ENCODE results near the gene CADPS.

Gene CADPS

DNA sequence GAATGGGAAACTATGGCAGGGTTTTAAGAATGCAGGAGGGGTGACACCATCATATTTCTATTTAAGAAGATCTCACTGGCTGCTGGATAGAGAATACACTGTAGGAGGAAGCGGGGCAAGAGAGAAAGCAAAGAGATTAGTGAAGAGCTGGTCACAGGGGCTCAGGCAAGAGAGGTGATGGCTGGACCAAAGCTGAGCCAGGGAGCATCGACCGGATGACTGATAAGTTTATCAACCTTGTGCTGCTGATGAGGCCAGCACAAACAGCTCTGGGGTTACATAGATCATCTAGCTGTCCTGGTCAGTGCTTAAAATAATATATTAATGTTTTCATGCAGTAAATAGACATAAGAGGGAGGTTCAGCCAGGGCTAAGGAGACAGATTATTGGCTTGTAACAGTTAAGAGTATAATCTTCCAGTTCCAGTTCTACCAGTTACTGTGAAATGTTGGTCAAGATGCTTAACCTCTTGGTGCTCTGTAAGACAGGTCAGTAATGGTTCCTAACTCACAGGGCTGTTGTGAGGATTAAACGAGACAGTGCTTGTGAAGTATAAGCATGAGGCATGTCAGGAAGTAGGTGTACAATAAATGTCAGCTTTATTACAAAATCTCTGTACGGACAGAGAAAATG is 300.8 kb downstream of the CADPS start:
- TF ChIP-seq, protein P1, sequence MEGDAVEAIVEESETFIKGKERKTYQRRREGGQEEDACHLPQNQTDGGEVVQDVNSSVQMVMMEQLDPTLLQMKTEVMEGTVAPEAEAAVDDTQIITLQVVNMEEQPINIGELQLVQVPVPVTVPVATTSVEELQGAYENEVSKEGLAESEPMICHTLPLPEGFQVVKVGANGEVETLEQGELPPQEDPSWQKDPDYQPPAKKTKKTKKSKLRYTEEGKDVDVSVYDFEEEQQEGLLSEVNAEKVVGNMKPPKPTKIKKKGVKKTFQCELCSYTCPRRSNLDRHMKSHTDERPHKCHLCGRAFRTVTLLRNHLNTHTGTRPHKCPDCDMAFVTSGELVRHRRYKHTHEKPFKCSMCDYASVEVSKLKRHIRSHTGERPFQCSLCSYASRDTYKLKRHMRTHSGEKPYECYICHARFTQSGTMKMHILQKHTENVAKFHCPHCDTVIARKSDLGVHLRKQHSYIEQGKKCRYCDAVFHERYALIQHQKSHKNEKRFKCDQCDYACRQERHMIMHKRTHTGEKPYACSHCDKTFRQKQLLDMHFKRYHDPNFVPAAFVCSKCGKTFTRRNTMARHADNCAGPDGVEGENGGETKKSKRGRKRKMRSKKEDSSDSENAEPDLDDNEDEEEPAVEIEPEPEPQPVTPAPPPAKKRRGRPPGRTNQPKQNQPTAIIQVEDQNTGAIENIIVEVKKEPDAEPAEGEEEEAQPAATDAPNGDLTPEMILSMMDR (IDR thresholded peaks at IDR 0.05; ENCODE audit: low read depth, low read length) = no peak
- H3K4me3 ChIP-seq (ENCODE audit: low read depth, low read length) = no peak overlapping the region

DNA sequence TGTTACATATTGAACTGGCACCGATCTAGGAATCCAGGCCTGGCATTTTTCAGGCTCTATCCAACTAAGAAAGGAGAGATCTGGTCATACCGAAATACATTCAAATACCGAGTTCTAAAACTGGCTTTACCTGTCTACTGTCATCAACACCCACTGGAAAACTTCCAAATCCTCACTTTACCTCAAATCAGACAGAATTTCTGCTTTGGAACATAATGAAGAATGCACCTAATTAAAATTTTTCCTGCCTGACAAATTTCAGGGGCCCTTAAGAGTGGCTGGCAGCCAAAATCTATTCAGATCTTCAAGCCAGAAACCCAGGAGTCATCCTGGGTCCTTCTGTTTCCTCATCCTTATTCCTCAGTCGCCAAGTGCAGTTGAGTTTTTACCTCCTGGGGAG is 303.3 kb downstream of the CADPS start:
- no peak overlapping the region for H3K4me3 ChIP-seq (ENCODE audit: low read depth, low read length)
- TF ChIP-seq, protein P1 (IDR thresholded peaks at IDR 0.05; ENCODE audit: low read depth, low read length) = no peak

DNA sequence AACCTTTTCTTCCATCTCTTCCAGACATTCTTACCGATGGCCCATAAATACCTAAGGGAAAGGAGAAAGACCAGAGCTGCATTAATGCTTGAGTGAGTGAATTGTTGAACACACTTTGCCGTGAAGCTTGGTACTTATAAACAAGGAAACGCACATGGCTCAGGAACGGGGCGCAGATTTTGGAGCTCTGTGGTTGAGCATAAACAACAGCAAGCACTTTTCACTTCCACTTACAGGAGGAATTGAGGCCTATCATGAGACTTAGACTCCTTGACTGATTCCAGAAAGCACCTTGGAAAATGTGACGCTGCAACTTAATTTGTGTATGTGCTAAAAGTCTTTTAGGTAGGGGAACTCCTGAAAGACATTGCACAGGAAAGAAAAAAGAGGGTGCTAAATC is 304.3 kb downstream of the CADPS start:
- TF ChIP-seq, protein P1 (IDR thresholded peaks at IDR 0.05; ENCODE audit: low read depth, low read length) = no peak
- H3K4me3 ChIP-seq (ENCODE audit: low read depth, low read length) = no peak overlapping the region

DNA sequence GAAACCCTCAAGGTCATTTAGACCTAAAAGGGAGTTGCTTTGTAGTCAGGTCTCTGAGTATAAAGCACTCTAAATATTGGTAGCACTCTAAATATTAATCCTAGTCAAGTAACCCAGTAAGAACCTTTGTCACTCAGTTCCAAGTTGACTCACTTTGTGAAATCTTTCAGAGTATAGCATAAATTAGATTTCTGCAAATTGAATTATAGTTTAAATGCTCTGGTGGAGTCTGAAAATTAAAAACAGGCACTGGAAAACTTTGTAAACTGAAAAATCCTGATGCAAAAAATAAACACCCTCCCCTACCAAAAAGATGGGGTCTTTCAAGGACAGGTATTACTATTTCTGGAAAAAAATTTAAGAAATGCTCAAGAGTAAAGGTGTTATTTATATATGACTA is 305.6 kb downstream of the CADPS start:
- no peak overlapping the region for H3K4me3 ChIP-seq (ENCODE audit: low read depth, low read length)
- TF ChIP-seq, protein P1 (IDR thresholded peaks at IDR 0.05; ENCODE audit: low read depth, low read length) = no peak

DNA sequence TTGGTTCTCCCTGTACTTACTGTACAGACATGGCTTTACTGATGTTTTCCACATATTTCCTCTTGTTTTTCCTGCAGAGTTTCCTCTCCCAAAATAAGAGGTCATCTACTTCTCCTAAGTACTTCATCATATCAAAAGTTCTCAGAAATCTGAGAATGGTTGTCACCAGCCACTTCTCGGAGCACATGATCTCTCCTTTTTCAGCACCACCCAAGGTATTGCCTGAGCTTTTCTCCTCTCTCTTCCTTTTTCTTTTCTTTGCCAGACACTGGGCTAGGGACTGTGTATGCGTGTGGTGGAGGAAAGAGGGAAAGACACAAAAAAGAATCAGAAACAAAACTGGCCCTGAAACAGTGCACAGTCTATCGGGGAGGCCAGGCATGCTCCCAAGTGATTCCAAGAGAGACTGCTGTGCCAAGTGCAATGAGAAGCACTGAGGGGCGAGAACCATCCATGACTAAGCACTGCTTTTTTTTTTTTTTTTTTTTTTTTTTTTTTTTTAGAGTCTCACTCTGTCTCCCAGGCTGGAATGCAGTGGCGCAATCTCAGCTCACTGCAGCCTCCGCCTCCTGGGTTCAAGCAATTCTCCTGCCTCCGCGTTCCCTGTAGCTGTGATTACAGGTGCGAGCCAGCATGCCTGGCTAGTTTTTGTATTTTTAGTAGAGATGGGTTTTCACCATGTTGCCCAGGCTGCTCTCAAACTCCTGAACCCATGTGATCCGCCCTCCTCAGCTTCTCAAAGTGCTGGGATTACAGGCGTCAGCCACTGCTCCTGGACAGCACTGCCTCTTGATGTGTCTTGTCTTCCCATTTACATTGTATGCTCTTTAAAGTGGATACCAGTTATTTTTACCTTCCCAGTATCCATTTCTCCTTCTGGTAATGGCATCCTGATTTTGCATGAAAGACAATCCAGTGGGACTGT is 307.9 kb downstream of the CADPS start:
- TF ChIP-seq, protein P1 (IDR thresholded peaks at IDR 0.05; ENCODE audit: low read depth, low read length) = no peak
- H3K4me3 ChIP-seq (ENCODE audit: low read depth, low read length) = no peak overlapping the region

DNA sequence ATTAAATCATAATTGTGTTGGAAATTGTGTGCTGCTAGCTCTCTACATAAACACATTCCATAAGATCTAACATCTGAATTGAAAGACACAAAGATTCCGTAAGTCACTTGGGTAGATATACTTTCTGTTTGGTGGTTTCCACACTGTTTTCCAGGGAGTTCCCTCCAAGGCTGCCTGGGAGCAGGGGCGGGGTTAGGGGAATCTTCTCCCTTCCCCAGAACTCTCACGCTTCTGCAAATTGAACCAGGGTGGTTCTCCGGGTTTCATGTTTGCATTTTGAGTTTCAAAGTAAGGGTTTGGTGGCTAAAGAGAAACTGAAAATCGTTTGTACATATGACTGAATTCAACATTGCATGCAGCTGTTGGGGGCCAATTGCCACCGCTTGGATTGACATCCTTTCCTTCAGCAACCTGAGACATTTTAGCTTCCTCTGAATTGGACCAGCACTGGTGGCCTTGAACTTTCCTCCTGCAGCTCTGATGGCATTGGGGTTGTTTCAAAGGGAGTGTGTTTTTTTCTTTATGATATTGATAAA is 309.1 kb downstream of the CADPS start:
- no peak overlapping the region for H3K4me3 ChIP-seq (ENCODE audit: low read depth, low read length)
- TF ChIP-seq, protein P1 (IDR thresholded peaks at IDR 0.05; ENCODE audit: low read depth, low read length) = no peak

DNA sequence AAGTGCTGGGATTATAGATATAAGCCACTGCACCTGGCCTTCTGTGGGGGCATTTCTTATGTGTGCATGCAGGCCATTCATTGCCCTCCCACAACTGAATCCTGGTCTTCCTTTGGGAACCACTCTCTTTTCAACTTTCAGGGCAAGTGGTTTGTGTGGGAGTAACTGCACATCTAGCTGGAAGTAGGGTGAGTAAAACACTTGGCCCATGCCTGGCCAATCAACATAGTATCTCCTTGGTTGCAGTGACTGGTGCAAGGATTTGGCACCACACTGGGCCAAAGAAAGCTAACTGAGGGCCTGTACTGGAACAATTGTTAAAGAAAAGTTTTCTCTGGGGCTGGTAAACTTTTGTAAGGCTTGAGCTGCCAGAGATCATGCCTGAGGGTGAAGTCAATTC is 312.6 kb downstream of the CADPS start:
- TF ChIP-seq, protein P1 (IDR thresholded peaks at IDR 0.05; ENCODE audit: low read depth, low read length) = no peak
- no peak overlapping the region for H3K4me3 ChIP-seq (ENCODE audit: low read depth, low read length)

Measured in WI38 (cell line).